HG02610 (cell line): ENCODE results near the gene SLC17A9.
"Not testable (repeated sequence)": the region's sequence is repeated elsewhere in the genome, so short reads cannot be mapped to it uniquely, and the experiment has no call there.

Experiments
- ATAC-seq: cut with Tn5 transposase; IDR thresholded peaks from one replicate; pipeline ENCODE4 v1.9.1; 2021; ENCODE audit warnings: mild to moderate bottlenecking, moderate library complexity; ENCODE audit not compliant: unreplicated experiment

SLC17A9 gene

GRCh38 chr20:62955519-62956386 lies 3.2 kb downstream of the SLC17A9 start:
- no peak for ATAC-seq

- ATAC-seq, result no peak
These were observed 4.1 kb downstream of the SLC17A9 start for GRCh38 chr20:62956387-62957135.

- ATAC-seq, result no peak
These were observed 4.9 kb downstream of the SLC17A9 start for GRCh38 chr20:62957136-62958117.

DNA sequence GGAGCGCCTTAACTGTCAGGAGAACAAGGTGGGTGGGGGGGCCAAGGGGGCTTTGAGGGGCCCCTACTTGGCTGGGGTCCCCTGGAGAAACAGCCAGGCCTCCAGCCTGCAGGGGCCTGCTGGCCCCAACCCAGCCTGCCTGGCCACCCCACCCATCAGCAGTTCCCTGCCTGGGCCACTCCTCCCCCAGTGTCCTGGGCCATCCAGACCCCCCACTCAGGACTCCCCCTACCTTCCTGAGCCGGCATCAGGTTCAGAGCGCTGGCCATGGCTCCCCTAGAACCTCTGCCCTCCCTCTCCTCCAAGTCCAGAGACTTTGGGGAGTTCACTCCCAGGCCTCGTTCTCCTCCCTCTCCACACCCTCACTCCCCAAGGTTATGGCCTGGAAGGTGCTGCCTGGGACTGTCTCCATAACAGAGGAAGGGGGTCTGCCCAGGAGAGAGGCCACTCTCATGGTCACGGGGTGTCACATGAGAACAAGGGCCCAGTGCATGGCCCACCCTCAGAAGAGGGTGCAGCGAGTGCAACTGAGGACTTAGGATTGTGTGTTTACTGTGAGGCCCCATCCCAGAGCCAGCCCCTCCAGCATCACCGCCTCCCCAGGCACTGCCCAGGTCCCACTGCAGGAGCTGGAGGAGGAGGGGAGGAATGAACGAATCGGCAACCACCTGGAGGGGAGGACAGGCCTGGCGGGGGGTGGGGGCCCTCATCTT lies 6.0 kb downstream of the SLC17A9 start:
- ATAC-seq, result no peak

- ATAC-seq, result no peak
These were observed 6.8 kb downstream of the SLC17A9 start for GRCh38 chr20:62959101-62959971.

DNA sequence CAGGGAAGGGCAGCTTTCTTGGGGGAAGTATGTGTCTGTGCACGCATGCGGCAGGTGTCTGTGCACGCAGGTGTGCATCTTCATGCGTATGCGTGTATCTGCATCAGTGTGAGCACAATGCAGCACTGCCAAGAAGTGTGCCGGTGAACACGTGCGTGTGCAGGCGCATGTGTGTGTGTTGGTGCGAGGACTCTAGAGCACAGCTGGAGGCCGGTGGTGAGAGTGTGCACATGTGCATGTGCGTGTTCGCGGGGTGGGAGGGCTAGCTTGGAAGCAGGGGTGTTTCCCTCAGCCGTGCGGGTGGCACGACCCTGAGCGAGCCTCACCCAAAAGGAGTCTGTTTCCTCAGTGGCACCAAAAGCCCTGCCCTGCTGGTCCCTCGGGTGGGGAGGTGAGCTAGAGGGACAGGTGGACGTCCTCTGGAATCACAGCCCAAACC lies 7.5 kb downstream of the SLC17A9 start:
- no peak for ATAC-seq

GRCh38 chr20:62960446-62961309 lies 8.2 kb downstream of the SLC17A9 start:
- ATAC-seq, result not testable (repeated sequence)

- no peak for ATAC-seq
These were observed 8.8 kb downstream of the SLC17A9 start for GRCh38 chr20:62961310-62961783.

- no peak for ATAC-seq
These were observed 9.3 kb downstream of the SLC17A9 start for GRCh38 chr20:62961799-62962198.

DNA sequence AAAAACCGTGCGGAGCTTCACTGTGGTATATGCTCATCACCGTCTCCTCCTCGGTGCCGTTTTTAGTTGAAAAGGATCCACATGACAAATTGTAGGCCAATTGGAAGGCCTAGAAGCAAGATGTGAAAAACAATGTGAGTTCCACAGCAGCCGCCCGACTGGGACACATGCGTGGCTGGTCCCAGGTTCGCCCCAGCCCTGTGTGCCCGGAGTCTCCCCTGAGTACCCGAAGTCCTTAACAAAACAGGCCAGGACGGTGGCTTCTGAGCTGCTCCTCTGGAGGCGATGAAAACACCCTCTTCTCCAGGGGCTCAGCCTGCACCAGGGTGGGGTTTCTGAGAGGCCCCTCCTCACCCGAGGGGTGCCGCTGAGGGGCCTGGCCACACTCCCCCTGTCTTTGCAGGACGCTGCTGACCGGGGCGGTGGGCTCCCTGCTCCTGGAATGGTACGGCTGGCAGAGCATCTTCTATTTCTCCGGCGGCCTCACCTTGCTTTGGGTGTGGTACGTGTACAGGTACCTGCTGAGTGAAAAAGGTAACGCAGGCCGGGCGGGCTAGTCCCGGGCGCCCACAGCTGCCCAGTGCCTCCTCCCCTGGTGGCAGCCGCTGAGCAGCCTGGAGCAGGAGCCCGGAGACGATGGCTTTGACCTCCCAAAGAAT lies 9.8 kb downstream of the SLC17A9 start:
- no peak for ATAC-seq

GRCh38 chr20:62962891-62963613 lies 10.5 kb downstream of the SLC17A9 start:
- no peak for ATAC-seq

DNA sequence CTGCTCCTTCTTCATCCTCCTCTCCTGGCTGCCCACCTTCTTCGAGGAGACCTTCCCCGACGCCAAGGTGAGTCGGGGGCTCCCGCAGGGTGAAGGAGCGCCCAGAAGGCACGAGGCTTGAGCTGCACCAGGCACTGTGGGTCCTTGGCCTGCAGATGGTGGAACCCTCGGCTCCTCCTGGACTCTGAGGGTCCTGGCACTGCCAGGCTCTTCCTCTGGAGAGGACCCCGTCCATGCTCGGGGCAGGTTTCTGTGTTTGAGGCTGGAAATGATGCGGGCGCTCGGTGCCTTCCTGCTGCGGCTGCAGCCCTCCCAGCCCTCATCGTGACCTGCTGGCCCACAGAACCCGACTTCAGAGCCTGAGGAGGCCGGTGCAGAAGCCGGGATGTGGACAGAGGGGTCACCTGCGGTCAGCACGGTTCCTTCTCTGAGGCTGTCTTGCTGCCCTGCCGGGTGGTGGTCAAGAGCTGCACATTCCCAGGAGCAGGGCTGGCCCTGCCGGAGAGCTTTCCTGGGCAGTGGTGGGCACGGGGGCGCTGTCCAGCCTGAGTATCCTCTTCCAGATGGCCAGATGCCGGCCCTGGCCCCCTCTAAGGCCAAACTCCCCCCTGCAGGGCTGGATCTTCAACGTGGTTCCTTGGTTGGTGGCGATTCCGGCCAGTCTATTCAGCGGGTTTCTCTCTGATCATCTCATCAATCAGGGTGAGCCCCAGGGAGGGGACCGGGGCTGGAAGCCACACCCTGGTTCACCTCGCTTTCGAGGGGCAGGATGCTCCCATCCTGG lies 11.3 kb downstream of the SLC17A9 start:
- no peak for ATAC-seq

DNA sequence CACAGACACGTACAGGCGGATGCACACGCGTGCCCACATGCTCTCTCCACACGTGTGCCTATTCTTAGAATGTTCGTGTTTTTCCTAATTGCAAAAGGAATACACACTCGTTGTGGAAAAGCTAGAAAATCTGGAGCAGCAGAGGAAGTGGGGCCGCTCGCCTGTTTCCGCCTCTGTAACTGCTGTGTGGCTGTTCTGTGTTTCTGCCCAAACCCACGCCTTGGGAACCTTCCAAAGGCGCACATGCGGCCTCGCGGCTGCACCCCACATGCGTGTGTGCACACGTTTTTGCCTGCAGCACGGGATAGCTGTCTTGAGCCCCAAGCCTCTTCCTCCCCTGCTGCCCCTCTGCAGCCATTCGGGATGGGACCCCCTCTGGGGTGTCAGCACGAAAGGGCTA lies 12.2 kb downstream of the SLC17A9 start:
- no peak for ATAC-seq

DNA sequence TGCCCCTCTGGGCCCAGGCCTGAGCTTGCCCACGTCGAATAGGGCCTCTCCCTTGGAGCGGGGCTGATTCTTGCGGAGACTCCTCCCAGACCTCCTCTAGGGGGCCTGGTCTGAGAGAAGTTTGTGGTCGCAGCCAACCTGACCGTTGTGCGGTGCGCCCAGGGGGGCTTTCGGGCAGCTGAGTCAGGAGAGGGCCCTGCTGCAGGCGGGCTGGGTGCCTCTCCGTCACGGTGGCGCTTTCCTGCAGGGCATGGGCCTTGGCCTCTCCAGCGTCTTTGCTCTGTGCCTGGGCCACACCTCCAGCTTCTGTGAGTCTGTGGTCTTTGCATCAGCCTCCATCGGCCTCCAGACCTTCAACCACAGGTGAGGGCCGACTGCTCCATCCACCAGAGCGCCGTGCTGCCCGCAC lies 12.9 kb downstream of the SLC17A9 start:
- ATAC-seq, result no peak

GRCh38 chr20:62966212-62967148 lies 14.0 kb downstream of the SLC17A9 start:
- ATAC-seq, result no peak
